ENCODE results near the gene KBTBD12. TPM values are rescaled to one million over a fixed set of nuclear protein-coding genes. Genes with fewer than 3 reads are reported as not detected.

KBTBD12 gene
- total RNA-seq, 5 donors from 2014 or later (not counting 1 experiment from before 2014, with no cell fraction given): not detected

GRCh38 chr3:128014548-128014947 lies 99.5 kb downstream of the KBTBD12 start:
- WGBS (ENCODE audit: insufficient coverage): 83% methylated on average over 1 of the region's 3 CpGs
- H3K9me3 Mint-ChIP-seq: no peaks in the 10 kb centered on the region
- POLR2A ChIA-PET: no interaction called here

GRCh38 chr3:128016502-128016901 lies 101.5 kb downstream of the KBTBD12 start:
- Histone ChIP-seq H3K4me1 (ENCODE audit: control insufficient read depth in 1 of 2, extremely low read depth in 1 of 2, insufficient read depth in 2 of 2, low read length in 2 of 2) (no peaks in the 10 kb centered on the region), H3K27me3 (replicated peaks in 1 of 2; ENCODE audit: control insufficient read depth in 2 of 2, extremely low read depth in 1 of 2, insufficient read depth in 2 of 2, low read length in 1 of 2) (peaks cover 0 to 3% of the 10 kb centered on the region in 2 experiments), H3K27ac (ENCODE audit: low read length) (no peak overlapping the region), H3K9me3 (no peaks in the 10 kb centered on the region), H3K4me3 (ENCODE audit: control insufficient read depth in 1 of 2, extremely low read depth in 1 of 2, low read length in 1 of 2) (no peak overlapping the region), H3K36me3 (ENCODE audit: control insufficient read depth in 2 of 2, extremely low read depth in 1 of 2, insufficient read depth in 1 of 2, low read length in 1 of 2) (no peaks in the 10 kb centered on the region)
- DNase-seq (no peak), ATAC-seq (replicated peaks in 1 of 4) (no peak)
- Mint-ChIP-seq H3K27me3 (peaks cover under 1 to 3% of the 10 kb centered on the region in 2 donors), H3K9me3 (no peaks in the 10 kb centered on the region), H3K4me1 (peaks cover under 1 to 3% (median 1%) of the 10 kb centered on the region in 3 donors), H3K27ac (no peak overlapping the region), H3K4me3 (no peak overlapping the region), H3K36me3 (no peaks in the 10 kb centered on the region)
- WGBS (ENCODE audit: insufficient coverage): no CpG with 5 or more reads among the region's 1 CpG
- POLR2A ChIA-PET: interaction anchor here in 1 of 2 donors (0.6 kb wide), 1 partner anchor 17 kb away, joined by 4 read pairs; no protein-coding TSS in a partner anchor
- CTCF ChIA-PET: interaction anchor here (0.6 to 0.7 kb wide), 2 partner anchors 116 to 1855 kb away, joined by 3 to 4 read pairs; no protein-coding TSS in a partner anchor

More at GRCh38 chr3:128014548-128014947, 99.5 kb downstream of the KBTBD12 start:
- Mint-ChIP-seq H3K27me3 (peaks cover 3 to 4% of the 10 kb centered on the region in 2 donors), H3K27ac (no peak overlapping the region), H3K4me3 (no peak overlapping the region), H3K36me3 (no peaks in the 10 kb centered on the region), H3K4me1 (peaks cover 4 to 6% (median 6%) of the 10 kb centered on the region in 3 donors)
- ATAC-seq (replicated peaks in 1 of 4): no peak
- no peak overlapping the region for H3K4me3 ChIP-seq (ENCODE audit: control insufficient read depth in 1 of 2, extremely low read depth in 1 of 2, low read length in 1 of 2)
- CTCF ChIA-PET: interaction anchor here in 1 of 2 donors (0.6 kb wide), 1 partner anchor 15 kb away, joined by 4 read pairs; no protein-coding TSS in a partner anchor
- peaks cover 0 to 2% of the 10 kb centered on the region in 2 experiments for H3K4me1 ChIP-seq (ENCODE audit: control insufficient read depth in 1 of 2, extremely low read depth in 1 of 2, insufficient read depth in 2 of 2, low read length in 2 of 2)
- no peak for DNase-seq
- H3K9me3 ChIP-seq: no peaks in the 10 kb centered on the region
- H3K36me3 ChIP-seq (ENCODE audit: control insufficient read depth in 2 of 2, extremely low read depth in 1 of 2, insufficient read depth in 1 of 2, low read length in 1 of 2): no peaks in the 10 kb centered on the region
- peaks cover 0 to 3% of the 10 kb centered on the region in 2 experiments for H3K27me3 ChIP-seq (replicated peaks in 1 of 2; ENCODE audit: control insufficient read depth in 2 of 2, extremely low read depth in 1 of 2, insufficient read depth in 2 of 2, low read length in 1 of 2)
- H3K27ac ChIP-seq (ENCODE audit: low read length): no peak overlapping the region

- Mint-ChIP-seq H3K27ac (no peak overlapping the region), H3K4me1 (no peaks in the 10 kb centered on the region), H3K36me3 (no peaks in the 10 kb centered on the region), H3K9me3 (no peaks in the 10 kb centered on the region), H3K4me3 (no peak overlapping the region), H3K27me3 (peaks cover 17 to 18% of the 10 kb centered on the region in 2 donors)
- Histone ChIP-seq H3K36me3 (ENCODE audit: control insufficient read depth in 2 of 2, extremely low read depth in 1 of 2, insufficient read depth in 1 of 2, low read length in 1 of 2) (no peaks in the 10 kb centered on the region), H3K4me3 (ENCODE audit: control insufficient read depth in 1 of 2, extremely low read depth in 1 of 2, low read length in 1 of 2) (no peak overlapping the region), H3K4me1 (ENCODE audit: control insufficient read depth in 1 of 2, extremely low read depth in 1 of 2, insufficient read depth in 2 of 2, low read length in 2 of 2) (no peaks in the 10 kb centered on the region), H3K27me3 (replicated peaks in 1 of 2; ENCODE audit: control insufficient read depth in 2 of 2, extremely low read depth in 1 of 2, insufficient read depth in 2 of 2, low read length in 1 of 2) (no peaks in the 10 kb centered on the region), H3K27ac (ENCODE audit: low read length) (no peak overlapping the region), H3K9me3 (no peaks in the 10 kb centered on the region)
- POLR2A ChIA-PET: no interaction called here
- CTCF ChIA-PET: no interaction called here
- no peak for DNase-seq
- 70% methylated on average over 8 of the region's 10 CpGs for WGBS (ENCODE audit: insufficient coverage)
- ATAC-seq (replicated peaks in 1 of 4): no peak
Observed at GRCh38 chr3:128021768-128022372, 106.8 kb downstream of the KBTBD12 start.

GRCh38 chr3:128033102-128033501 lies 118.1 kb downstream of the KBTBD12 start:
- ChIA-PET CTCF (no interaction called here), POLR2A (no interaction called here)
- Mint-ChIP-seq H3K4me1 (no peaks in the 10 kb centered on the region), H3K9me3 (no peaks in the 10 kb centered on the region), H3K27me3 (peaks cover 15 to 22% of the 10 kb centered on the region in 2 donors), H3K4me3 (no peak overlapping the region), H3K36me3 (no peaks in the 10 kb centered on the region), H3K27ac (no peak overlapping the region)
- Histone ChIP-seq H3K9me3 (no peaks in the 10 kb centered on the region), H3K4me1 (ENCODE audit: control insufficient read depth in 1 of 2, extremely low read depth in 1 of 2, insufficient read depth in 2 of 2, low read length in 2 of 2) (no peaks in the 10 kb centered on the region), H3K36me3 (ENCODE audit: control insufficient read depth in 2 of 2, extremely low read depth in 1 of 2, insufficient read depth in 1 of 2, low read length in 1 of 2) (no peaks in the 10 kb centered on the region), H3K27ac (ENCODE audit: low read length) (no peak overlapping the region), H3K27me3 (replicated peaks in 1 of 2; ENCODE audit: control insufficient read depth in 2 of 2, extremely low read depth in 1 of 2, insufficient read depth in 2 of 2, low read length in 1 of 2) (peaks cover 0 to 6% of the 10 kb centered on the region in 2 experiments), H3K4me3 (ENCODE audit: control insufficient read depth in 1 of 2, extremely low read depth in 1 of 2, low read length in 1 of 2) (no peak overlapping the region)
- no peak for ATAC-seq (replicated peaks in 1 of 4)
- DNase-seq: no peak

GRCh38 chr3:128036119-128036518 lies 121.1 kb downstream of the KBTBD12 start:
- no peak overlapping the region for H3K27ac Mint-ChIP-seq
- H3K4me1 Mint-ChIP-seq: no peaks in the 10 kb centered on the region
- Histone ChIP-seq H3K27me3 (replicated peaks in 1 of 2; ENCODE audit: control insufficient read depth in 2 of 2, extremely low read depth in 1 of 2, insufficient read depth in 2 of 2, low read length in 1 of 2) (peaks cover 0 to 3% of the 10 kb centered on the region in 2 experiments), H3K36me3 (ENCODE audit: control insufficient read depth in 2 of 2, extremely low read depth in 1 of 2, insufficient read depth in 1 of 2, low read length in 1 of 2) (no peaks in the 10 kb centered on the region), H3K27ac (ENCODE audit: low read length) (no peak overlapping the region), H3K4me3 (ENCODE audit: control insufficient read depth in 1 of 2, extremely low read depth in 1 of 2, low read length in 1 of 2) (no peak overlapping the region), H3K9me3 (no peaks in the 10 kb centered on the region), H3K4me1 (ENCODE audit: control insufficient read depth in 1 of 2, extremely low read depth in 1 of 2, insufficient read depth in 2 of 2, low read length in 2 of 2) (no peaks in the 10 kb centered on the region)
- H3K4me3 Mint-ChIP-seq: no peak overlapping the region
- H3K9me3 Mint-ChIP-seq: no peaks in the 10 kb centered on the region
- ATAC-seq (replicated peaks in 1 of 4) (no peak), DNase-seq (no peak)
- H3K27me3 Mint-ChIP-seq: peaks cover 11 to 20% of the 10 kb centered on the region in 2 donors
- no CpG with 5 or more reads among the region's 1 CpG for WGBS (ENCODE audit: insufficient coverage)
- ChIA-PET CTCF (interaction anchor here in 1 of 2 donors (0.7 kb wide), 1 partner anchor 42 kb away, joined by 3 read pairs; no protein-coding TSS in a partner anchor), POLR2A (no interaction called here)
- no peaks in the 10 kb centered on the region for H3K36me3 Mint-ChIP-seq

Other genes with a start within 250 kb of the KBTBD12 start
- gene ABTB1, start 242.3 kb upstream of the KBTBD12 start, total RNA-seq: 100 to 1,000 TPM; 107 to 187 (median 166) TPM
- 1 to 10 TPM in 4 of 5 donors, under 1 TPM in 1; 0.78 to 3.7 (median 1.8) TPM for gene MGLL, start 92.7 kb upstream of the KBTBD12 start, total RNA-seq
- 100 to 1,000 TPM; 120 to 156 (median 135) TPM for gene SEC61A1, start 137.2 kb downstream of the KBTBD12 start, total RNA-seq
- gene RUVBL1, start 208.6 kb downstream of the KBTBD12 start, total RNA-seq: 10 to 100 TPM; 21.4 to 33.4 (median 29.9) TPM
- gene EEFSEC, start 238.2 kb downstream of the KBTBD12 start, total RNA-seq: 10 to 100 TPM; 15.9 to 21.1 (median 19.1) TPM

Measured in T-cell (primary cell).